Glutamatergic neuron (in vitro differentiated cells): ENCODE data around the gene EP300. TPM values are rescaled to one million over a fixed set of nuclear protein-coding genes. Genes with fewer than 3 reads are reported as not detected.

Experiments
- DNase-seq: peaks from one replicate; pipeline ENCODE4 v3.0.0; 2022
- H3K27ac Mint-ChIP-seq: one replicate; pipeline ENCODE4 v1.8.0; 2020; ENCODE audit warnings: mild to moderate bottlenecking, mixed read lengths, inconsistent platforms; ENCODE audit not compliant: unreplicated experiment
- H3K27me3 Mint-ChIP-seq: one replicate; pipeline ENCODE4 v1.8.0; 2020; ENCODE audit warnings: mild to moderate bottlenecking, moderate library complexity, mixed read lengths, inconsistent platforms; ENCODE audit not compliant: unreplicated experiment
- H3K36me3 Mint-ChIP-seq: one replicate; pipeline ENCODE4 v1.8.0; 2020; ENCODE audit warnings: mild to moderate bottlenecking, mixed read lengths, inconsistent platforms; ENCODE audit not compliant: unreplicated experiment
- H3K4me1 Mint-ChIP-seq: one replicate; pipeline ENCODE4 v1.8.0; 2020; ENCODE audit warnings: mild to moderate bottlenecking, low read depth, mixed read lengths, inconsistent platforms; ENCODE audit not compliant: unreplicated experiment
- H3K4me3 Mint-ChIP-seq: one replicate; pipeline ENCODE4 v1.8.0; 2020; ENCODE audit warnings: mild to moderate bottlenecking, mixed read lengths, inconsistent platforms; ENCODE audit not compliant: unreplicated experiment
- H3K9me3 Mint-ChIP-seq: one replicate; pipeline ENCODE4 v1.8.0; 2020; ENCODE audit warnings: mild to moderate bottlenecking, moderate library complexity, mixed read lengths, inconsistent platforms; ENCODE audit not compliant: unreplicated experiment
- total RNA-seq: library from RNA; stranded (reverse); fragmentation: NEBNext Ultra II Directional; extraction: Animal tissue kit (Norgen Biotek cat#: 25700); gene quantifications from one replicate; pipeline ENCODE4 v1.2.1, GENCODE V29; 2021; ENCODE audit not compliant: unreplicated experiment
- TF ChIP-seq, protein P1 (sequence below): fragments of 200-600 bp; sonication (generic); IDR thresholded peaks from one replicate; pipeline ENCODE4 v1.5.0; 2021; ENCODE audit not compliant: partially characterized antibody, unreplicated experiment

Gene EP300
- total RNA-seq, 1 donor from 2014 or later, result 127 TPM

DNA sequence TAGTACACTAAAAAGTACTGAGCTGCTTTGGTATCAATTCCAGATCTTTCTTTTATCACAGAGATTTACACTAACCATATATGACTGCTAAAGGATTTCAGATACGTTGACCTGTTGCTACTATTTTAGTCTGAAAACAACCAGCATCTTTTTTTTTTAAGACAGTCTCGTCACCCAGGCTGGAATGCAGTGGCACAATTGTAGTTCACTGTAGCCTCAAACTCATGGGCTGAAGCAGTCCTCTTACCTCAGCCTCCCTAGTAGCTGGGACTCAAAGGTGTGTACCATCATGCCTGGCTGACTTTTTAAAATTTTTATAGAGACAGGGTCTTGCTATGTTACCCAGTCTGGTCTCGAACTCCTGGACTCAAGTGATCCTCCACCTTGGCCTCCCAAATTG is 88.5 kb downstream of the EP300 start:
- no peak for DNase-seq
- TF ChIP-seq, protein P1, sequence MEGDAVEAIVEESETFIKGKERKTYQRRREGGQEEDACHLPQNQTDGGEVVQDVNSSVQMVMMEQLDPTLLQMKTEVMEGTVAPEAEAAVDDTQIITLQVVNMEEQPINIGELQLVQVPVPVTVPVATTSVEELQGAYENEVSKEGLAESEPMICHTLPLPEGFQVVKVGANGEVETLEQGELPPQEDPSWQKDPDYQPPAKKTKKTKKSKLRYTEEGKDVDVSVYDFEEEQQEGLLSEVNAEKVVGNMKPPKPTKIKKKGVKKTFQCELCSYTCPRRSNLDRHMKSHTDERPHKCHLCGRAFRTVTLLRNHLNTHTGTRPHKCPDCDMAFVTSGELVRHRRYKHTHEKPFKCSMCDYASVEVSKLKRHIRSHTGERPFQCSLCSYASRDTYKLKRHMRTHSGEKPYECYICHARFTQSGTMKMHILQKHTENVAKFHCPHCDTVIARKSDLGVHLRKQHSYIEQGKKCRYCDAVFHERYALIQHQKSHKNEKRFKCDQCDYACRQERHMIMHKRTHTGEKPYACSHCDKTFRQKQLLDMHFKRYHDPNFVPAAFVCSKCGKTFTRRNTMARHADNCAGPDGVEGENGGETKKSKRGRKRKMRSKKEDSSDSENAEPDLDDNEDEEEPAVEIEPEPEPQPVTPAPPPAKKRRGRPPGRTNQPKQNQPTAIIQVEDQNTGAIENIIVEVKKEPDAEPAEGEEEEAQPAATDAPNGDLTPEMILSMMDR, result no peak
- Mint-ChIP-seq H3K27me3 (peaks cover 6% of the 10 kb centered on the region), H3K9me3 (peaks cover 15% of the 10 kb centered on the region), H3K36me3 (no peaks in the 10 kb centered on the region), H3K4me1 (peaks cover 2% of the 10 kb centered on the region), H3K4me3 (no peak overlapping the region), H3K27ac (no peak overlapping the region)

GRCh38 chr22:41181349-41182241 is 89.2 kb downstream of the EP300 start:
- no peak overlapping the region for H3K4me3 Mint-ChIP-seq
- no peak overlapping the region for H3K27ac Mint-ChIP-seq
- H3K4me1 Mint-ChIP-seq, result peaks cover 2% of the 10 kb centered on the region
- no peaks in the 10 kb centered on the region for H3K36me3 Mint-ChIP-seq
- TF ChIP-seq, protein P1, result no peak
- H3K9me3 Mint-ChIP-seq, result peaks cover 15% of the 10 kb centered on the region
- peaks cover 3% of the 10 kb centered on the region for H3K27me3 Mint-ChIP-seq
- no peak for DNase-seq

- Mint-ChIP-seq H3K9me3 (peaks cover 5% of the 10 kb centered on the region), H3K4me3 (no peak overlapping the region), H3K36me3 (no peaks in the 10 kb centered on the region), H3K27ac (no peak overlapping the region), H3K4me1 (peaks cover 1% of the 10 kb centered on the region), H3K27me3 (no peaks in the 10 kb centered on the region)
- TF ChIP-seq, protein P1, result no peak
- no peak for DNase-seq
Observed at GRCh38 chr22:41184679-41185078, 92.3 kb downstream of the EP300 start.

DNA sequence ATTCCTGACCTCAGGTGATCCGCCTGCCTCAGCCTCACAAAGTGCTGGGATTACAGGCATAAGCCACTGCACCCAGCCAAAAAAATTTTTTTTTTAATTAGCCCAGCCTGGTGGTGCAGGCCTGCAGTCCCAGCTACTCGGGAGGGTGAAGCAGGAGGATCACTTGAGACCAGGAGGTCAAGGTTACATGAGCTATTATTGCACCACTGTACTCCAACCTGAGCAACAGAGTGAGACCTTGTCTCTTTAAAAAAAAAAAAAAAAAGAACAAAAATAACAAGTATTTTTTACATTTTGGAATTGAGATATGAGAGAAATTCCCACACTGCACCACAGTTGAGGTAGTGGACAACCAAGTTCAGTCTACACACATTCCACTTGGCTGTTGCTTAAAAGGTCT is 99.1 kb downstream of the EP300 start:
- Mint-ChIP-seq H3K27me3 (no peaks in the 10 kb centered on the region), H3K27ac (no peak overlapping the region), H3K9me3 (peaks cover 2% of the 10 kb centered on the region), H3K4me1 (no peaks in the 10 kb centered on the region), H3K4me3 (no peak overlapping the region), H3K36me3 (no peaks in the 10 kb centered on the region)
- DNase-seq, result no peak
- TF ChIP-seq, protein P1, result no peak

GRCh38 chr22:41193829-41194228 is 101.4 kb downstream of the EP300 start:
- Mint-ChIP-seq H3K9me3 (peaks cover 2% of the 10 kb centered on the region), H3K4me1 (no peaks in the 10 kb centered on the region), H3K36me3 (no peaks in the 10 kb centered on the region), H3K27me3 (peaks cover 3% of the 10 kb centered on the region), H3K4me3 (no peak overlapping the region), H3K27ac (no peak overlapping the region)
- no peak for DNase-seq
- TF ChIP-seq, protein P1, result no peak
